ENCODE measurements around the gene SASH1.
"Not testable (repeated sequence)": the region's sequence is repeated elsewhere in the genome, so short reads cannot be mapped to it uniquely, and the experiment has no call there.

Gene SASH1

DNA sequence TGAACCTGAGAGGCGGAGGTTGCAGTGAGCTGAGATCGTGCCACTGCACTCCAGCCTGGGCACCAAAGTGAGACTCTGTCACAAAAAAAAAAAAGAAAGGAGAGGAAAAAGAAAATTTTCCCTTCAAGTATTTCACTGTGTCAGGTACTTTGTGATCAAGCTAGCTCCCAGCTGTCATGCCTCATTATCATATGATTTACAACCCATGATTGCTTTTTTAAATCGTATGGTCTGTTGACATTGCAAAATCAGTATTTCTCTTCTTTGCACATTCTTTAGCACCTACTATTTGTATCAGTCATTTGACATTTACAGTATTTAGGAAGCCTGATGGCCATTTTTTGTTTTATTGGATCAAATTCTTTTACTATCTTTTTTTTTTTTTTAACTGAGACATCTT, 22.4 kb downstream of the SASH1 start:
- intact Hi-C loops (cut with micrococcal nuclease): no loop called here
- Mint-ChIP-seq H3K4me1 (ENCODE audit: low read depth) (peaks cover 45% of the 10 kb centered on the region), H3K4me3 (no peak overlapping the region), H3K9me3 (no peaks in the 10 kb centered on the region), H3K36me3 (ENCODE audit: low read depth) (no peaks in the 10 kb centered on the region), H3K27me3 (peaks cover 18% of the 10 kb centered on the region), H3K27ac (no peak overlapping the region)

DNA sequence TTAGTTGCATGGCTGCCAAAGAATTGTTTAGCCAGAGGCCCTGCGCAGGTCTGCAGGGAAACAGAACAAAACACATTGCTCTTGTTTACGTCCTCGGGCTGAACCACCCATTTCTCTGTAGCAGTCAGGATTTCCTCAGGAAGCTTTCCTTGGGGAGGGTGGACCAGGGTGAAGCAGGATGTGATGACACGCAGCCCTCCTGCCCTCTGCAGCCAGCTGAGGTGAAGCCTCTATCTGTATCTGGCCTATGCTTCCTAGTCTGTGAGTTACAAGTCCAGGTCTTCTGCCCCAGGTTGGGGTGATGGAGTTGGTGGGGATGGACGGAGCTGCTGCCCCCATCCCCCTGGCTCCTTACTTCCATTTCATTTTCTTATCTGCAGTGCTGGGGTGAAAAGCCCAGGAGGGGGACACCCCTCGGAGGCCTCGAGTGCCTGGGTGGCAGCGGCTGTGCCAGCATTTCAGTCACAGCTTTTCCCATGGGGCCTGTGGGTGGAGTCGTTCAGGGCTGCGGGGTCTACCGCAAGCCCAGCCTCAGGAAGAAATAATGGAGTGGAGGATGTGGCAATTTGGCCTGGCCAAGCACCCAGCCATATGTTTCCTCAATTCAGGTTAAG, 24.9 kb downstream of the SASH1 start:
- peaks cover 7% of the 10 kb centered on the region for H3K27me3 Mint-ChIP-seq
- intact Hi-C loops (cut with micrococcal nuclease): no loop called here
- peaks cover 41% of the 10 kb centered on the region for H3K4me1 Mint-ChIP-seq (ENCODE audit: low read depth)
- no peak overlapping the region for H3K4me3 Mint-ChIP-seq
- no peaks in the 10 kb centered on the region for H3K9me3 Mint-ChIP-seq
- peak overlapping the region; percentile 71 for H3K27ac Mint-ChIP-seq
- no peaks in the 10 kb centered on the region for H3K36me3 Mint-ChIP-seq (ENCODE audit: low read depth)

DNA sequence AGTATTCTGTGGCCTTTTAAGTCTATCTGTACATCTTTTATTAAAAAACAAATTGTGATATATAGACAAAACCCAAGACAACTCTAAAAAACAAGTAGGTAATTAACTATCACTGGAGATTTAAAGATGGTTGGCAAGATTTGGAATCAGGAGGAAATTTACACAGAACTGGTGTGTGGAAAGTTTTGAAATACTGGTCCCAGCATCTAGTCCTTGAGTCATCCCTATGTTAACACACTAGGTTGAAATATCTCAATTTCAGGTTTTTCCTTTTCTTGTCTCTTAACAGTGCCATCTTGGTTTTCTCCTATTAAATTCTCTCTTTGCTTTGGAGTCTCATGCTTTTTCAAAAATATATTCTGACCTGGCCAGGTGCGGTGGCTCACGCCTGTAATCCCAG, 27.5 kb downstream of the SASH1 start:
- intact Hi-C loops (cut with micrococcal nuclease): no loop called here
- no peaks in the 10 kb centered on the region for H3K36me3 Mint-ChIP-seq (ENCODE audit: low read depth)
- peaks cover 30% of the 10 kb centered on the region for H3K4me1 Mint-ChIP-seq (ENCODE audit: low read depth)
- H3K9me3 Mint-ChIP-seq: no peaks in the 10 kb centered on the region
- H3K27me3 Mint-ChIP-seq: peaks cover 10% of the 10 kb centered on the region
- no peak overlapping the region for H3K27ac Mint-ChIP-seq
- H3K4me3 Mint-ChIP-seq: no peak overlapping the region

DNA sequence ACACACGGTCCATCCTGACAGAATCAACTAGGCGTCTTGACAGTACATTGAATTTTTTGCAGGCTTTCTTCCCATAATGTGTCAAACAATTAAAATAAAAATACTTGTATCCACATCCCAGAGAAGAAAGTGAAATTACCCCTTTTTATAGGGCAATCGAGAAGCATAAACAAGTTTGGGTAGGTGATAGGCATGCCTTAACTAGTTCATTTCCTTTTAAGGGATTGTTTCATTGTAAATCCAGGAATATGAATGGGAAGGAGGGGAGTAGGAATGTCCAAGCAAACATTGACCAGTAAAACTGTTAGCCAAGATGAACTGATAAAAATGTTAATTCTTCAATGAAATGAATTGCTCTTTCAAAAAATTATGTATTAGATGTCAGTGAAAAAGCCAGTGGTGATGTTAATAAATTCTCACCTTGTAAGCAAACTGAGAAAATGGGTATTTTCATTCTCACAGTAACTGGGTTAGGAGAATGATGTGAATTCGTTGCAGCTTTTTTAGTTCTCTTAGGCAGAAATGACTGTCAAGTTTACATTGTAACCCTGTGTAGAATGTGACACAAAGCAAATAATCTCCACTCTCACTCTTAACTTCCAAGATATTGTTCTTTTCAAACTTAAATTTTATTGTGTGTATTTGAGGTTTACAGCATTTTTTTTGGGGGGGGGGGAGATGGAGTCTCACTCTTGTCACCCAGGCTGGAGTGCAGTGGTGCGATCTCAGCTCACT, 31.6 kb downstream of the SASH1 start:
- Mint-ChIP-seq H3K27me3 (peaks cover 6% of the 10 kb centered on the region), H3K4me3 (no peak overlapping the region), H3K27ac (no peak overlapping the region), H3K36me3 (ENCODE audit: low read depth) (peaks cover 5% of the 10 kb centered on the region), H3K9me3 (no peaks in the 10 kb centered on the region), H3K4me1 (ENCODE audit: low read depth) (peaks cover 13% of the 10 kb centered on the region)
- intact Hi-C loops (cut with micrococcal nuclease): no loop called here

DNA sequence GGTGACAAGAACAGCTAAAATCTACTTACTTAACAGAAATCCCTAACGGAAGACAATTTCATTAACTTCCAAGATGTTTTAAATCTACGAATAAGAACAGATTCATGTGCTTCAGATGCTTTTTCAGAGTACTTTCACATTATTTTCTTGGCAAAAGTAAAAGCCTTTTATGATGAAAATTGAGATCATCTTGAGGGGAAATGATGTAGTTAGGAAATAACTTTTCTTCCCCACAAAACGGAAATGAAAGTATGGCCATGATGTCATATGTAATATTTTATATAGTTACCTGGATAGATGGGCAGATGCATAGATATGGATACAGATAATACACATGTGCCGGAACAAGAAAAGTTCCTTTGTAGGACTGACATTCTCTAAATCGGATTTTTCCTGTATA, 32.8 kb downstream of the SASH1 start:
- intact Hi-C loops (cut with micrococcal nuclease): no loop called here
- no peak overlapping the region for H3K27ac Mint-ChIP-seq
- H3K9me3 Mint-ChIP-seq: no peaks in the 10 kb centered on the region
- H3K4me3 Mint-ChIP-seq: no peak overlapping the region
- peaks cover 10% of the 10 kb centered on the region for H3K36me3 Mint-ChIP-seq (ENCODE audit: low read depth)
- peaks cover 17% of the 10 kb centered on the region for H3K4me1 Mint-ChIP-seq (ENCODE audit: low read depth)
- peaks cover 4% of the 10 kb centered on the region for H3K27me3 Mint-ChIP-seq

DNA sequence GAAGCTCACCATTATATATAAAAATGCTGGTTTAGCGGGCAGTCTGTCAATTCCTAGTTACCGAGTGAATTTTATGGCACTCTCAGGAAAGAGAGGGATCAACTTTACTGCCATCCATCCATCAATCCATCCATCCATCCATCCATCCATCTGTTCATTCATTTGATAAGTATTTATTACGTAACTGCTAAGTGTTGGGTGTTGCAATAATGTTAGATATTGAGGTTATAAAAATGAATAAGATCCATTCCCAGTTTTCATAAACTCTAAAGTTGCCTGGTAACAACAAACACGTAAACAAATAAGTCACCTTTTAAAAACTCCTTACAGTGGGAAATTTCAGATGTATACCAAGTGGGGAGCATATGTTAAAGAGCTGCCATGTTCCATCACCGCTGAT, 36.8 kb downstream of the SASH1 start:
- intact Hi-C loops (cut with micrococcal nuclease): no loop called here
- Mint-ChIP-seq H3K4me3 (no peak overlapping the region), H3K27ac (no peak overlapping the region), H3K36me3 (ENCODE audit: low read depth) (peaks cover 20% of the 10 kb centered on the region), H3K4me1 (ENCODE audit: low read depth) (peaks cover 40% of the 10 kb centered on the region), H3K27me3 (peaks cover 2% of the 10 kb centered on the region), H3K9me3 (no peaks in the 10 kb centered on the region)

DNA sequence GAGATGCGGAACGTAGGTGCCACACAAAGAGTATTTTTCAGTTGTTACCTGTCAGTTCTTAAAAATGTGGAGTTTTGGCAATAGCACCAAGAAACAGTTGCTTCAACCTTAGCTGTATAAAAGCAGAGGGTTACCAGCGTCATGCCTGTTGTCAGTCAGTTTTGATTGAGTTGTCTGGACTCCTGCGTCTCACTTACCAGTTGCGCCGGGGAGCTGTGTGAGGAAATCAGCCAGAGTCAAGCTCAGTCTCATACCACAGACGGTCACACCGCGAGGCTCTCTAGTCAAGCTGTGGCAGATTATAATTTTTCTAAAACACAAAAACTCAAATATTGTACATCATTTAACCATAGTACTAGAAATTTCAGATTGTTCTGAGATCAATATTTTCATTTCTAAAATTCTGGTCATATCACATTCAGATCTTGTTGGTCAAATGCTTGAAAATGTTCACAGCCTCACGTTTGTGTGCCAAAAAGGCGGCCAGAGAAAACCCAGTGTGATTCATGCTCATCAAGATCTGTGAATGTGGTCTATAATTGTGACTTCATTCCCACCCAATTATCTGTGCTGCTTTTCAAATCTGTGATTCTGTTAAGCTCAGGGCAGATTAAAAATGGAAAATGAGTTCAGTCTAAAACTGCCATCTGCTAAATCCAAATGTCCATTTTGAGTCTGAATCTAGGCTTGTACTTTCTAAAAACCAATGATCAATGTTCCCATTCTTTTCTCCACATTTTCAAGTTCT, 37.5 kb downstream of the SASH1 start:
- H3K4me1 Mint-ChIP-seq (ENCODE audit: low read depth): peaks cover 44% of the 10 kb centered on the region
- no peak overlapping the region for H3K4me3 Mint-ChIP-seq
- no peak overlapping the region for H3K27ac Mint-ChIP-seq
- H3K36me3 Mint-ChIP-seq (ENCODE audit: low read depth): peaks cover 20% of the 10 kb centered on the region
- intact Hi-C loops (cut with micrococcal nuclease): no loop called here
- H3K9me3 Mint-ChIP-seq: no peaks in the 10 kb centered on the region
- H3K27me3 Mint-ChIP-seq: peaks cover 2% of the 10 kb centered on the region

DNA sequence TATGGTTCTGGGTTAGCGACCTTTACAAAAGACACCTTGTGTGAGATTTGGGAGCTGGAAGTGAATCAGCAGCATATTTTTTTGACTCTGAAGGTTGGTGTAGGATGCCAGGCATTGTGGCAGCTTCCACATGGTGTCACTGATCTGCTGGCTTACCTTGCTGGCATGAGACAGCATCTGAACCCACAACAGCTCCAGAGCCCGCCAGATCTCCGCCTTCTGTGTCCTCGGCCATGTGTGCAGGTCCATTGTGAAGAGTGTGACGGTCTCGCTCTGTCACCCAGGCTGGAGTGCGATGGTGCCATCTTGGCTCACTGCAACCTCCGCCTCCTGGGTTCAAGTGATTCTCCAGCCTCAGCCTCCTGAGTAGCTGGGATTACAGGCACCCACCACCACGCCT, 39.4 kb downstream of the SASH1 start:
- H3K36me3 Mint-ChIP-seq (ENCODE audit: low read depth): peaks cover 15% of the 10 kb centered on the region
- H3K9me3 Mint-ChIP-seq; H3K4me3 Mint-ChIP-seq; intact Hi-C loops (cut with micrococcal nuclease); H3K27me3 Mint-ChIP-seq: not testable (repeated sequence)
- peak overlapping the region; percentile 71 for H3K27ac Mint-ChIP-seq
- H3K4me1 Mint-ChIP-seq (ENCODE audit: low read depth): peaks cover 63% of the 10 kb centered on the region

DNA sequence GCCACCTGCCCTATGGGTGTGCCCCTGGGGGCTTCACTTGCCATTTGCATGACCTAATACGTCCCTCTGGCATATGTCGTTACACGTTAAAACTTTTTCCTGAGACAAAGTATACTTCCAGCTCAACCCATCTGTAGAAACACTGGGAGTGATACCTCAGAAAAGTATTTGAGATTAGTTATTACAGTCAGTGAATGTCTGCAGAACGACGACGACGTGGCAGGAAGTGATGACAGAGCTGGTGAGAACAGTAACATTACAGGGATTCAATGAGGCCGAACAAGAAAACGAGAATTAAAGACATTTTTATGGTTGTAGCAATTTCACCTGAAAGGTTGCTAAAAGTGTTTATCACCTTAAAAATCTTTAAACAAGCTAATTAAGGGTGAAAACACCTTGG, 40.2 kb downstream of the SASH1 start:
- peaks cover 15% of the 10 kb centered on the region for H3K36me3 Mint-ChIP-seq (ENCODE audit: low read depth)
- H3K4me3 Mint-ChIP-seq: no peak overlapping the region
- peak overlapping the region; percentile 71 for H3K27ac Mint-ChIP-seq
- intact Hi-C loops (cut with micrococcal nuclease): no loop called here
- H3K27me3 Mint-ChIP-seq: no peaks in the 10 kb centered on the region
- no peaks in the 10 kb centered on the region for H3K9me3 Mint-ChIP-seq
- H3K4me1 Mint-ChIP-seq (ENCODE audit: low read depth): peaks cover 69% of the 10 kb centered on the region

DNA sequence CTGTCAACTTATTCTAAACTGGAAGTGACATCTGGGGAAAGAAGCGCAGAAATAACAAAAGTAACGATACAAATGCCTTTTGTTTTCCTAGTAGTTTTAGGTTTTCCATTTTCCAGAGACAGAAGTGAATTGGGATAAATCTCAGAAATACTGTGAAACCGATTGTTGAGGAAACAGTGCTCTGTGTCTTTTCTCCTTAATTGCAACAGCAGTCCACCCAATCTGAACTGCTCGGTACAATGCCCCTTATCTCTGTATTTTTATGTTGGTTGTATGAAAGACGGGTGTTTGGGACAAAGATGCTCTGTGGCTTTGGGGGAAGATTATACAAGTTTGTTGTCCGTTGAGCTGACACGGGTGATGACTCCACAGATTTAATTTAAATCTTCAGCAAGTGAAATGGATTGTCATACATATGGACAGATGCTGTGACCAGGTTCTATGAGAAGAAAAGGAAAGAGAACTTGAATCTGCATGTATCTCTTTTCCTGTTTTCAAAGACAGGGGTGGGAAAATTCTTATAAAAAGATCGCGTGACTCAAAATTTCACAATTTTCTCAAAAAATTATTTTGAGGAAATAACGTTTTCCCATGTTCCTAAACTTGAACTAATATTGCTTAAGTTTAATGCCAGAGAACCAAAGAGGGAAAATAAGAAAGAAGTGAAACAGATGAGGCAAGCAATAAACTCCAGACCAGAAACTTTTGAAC, 41.2 kb downstream of the SASH1 start:
- Mint-ChIP-seq H3K4me1 (ENCODE audit: low read depth) (peaks cover 78% of the 10 kb centered on the region), H3K4me3 (no peak overlapping the region), H3K36me3 (ENCODE audit: low read depth) (peaks cover 15% of the 10 kb centered on the region), H3K9me3 (no peaks in the 10 kb centered on the region), H3K27me3 (no peaks in the 10 kb centered on the region), H3K27ac (peak overlapping the region; percentile 71)
- intact Hi-C loops (cut with micrococcal nuclease): no loop called here

DNA sequence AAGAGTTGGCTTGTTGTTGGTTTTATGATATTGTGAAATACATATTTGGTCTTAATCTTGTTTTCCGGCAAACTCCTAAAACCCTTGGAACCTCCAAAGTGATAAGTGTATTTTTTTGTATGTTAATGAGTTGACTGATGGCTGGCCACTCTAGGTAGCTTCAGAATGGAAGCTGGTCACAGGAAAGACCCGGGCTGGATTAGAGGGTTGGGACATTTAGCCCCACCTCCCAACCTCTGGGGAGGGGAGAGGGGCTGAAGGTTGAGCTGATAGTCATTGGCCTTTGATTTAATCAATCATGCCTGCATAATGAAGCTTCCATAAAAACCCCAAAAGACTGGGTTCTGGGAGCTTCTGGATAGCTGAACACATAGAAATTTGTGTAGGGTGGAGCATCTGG, 42.7 kb downstream of the SASH1 start:
- Mint-ChIP-seq H3K27ac (peak overlapping the region; percentile 16), H3K9me3 (no peaks in the 10 kb centered on the region), H3K4me3 (no peak overlapping the region), H3K36me3 (ENCODE audit: low read depth) (peaks cover 16% of the 10 kb centered on the region), H3K27me3 (peaks cover 2% of the 10 kb centered on the region), H3K4me1 (ENCODE audit: low read depth) (peaks cover 71% of the 10 kb centered on the region)
- intact Hi-C loops (cut with micrococcal nuclease): no loop called here

DNA sequence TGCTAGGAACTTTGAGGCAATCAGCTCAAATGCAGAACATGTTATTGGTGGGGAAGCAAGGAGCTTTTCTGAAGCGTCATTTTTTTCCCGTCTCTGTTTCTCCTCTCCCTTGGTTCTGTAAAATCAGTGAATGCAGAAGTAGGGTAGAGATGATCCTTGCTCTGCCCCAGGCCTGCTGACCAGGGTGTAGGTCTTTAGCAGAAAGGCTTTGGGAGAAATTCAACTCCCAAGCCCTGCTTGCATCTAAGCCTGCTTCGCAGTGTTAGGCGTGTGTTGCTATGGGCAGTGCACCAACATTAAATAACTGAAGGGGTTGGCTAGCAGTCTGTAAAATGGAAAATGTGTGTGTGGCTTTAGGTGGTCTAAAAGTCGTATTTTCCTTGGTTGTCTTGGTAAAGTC, 45.9 kb downstream of the SASH1 start:
- Mint-ChIP-seq H3K27ac (peak overlapping the region; percentile 83), H3K36me3 (ENCODE audit: low read depth) (peaks cover 15% of the 10 kb centered on the region), H3K4me3 (peak overlapping the region; percentile 27), H3K9me3 (no peaks in the 10 kb centered on the region), H3K27me3 (peaks cover 2% of the 10 kb centered on the region), H3K4me1 (ENCODE audit: low read depth) (peaks cover 51% of the 10 kb centered on the region)
- intact Hi-C loops (cut with micrococcal nuclease): no loop called here

DNA sequence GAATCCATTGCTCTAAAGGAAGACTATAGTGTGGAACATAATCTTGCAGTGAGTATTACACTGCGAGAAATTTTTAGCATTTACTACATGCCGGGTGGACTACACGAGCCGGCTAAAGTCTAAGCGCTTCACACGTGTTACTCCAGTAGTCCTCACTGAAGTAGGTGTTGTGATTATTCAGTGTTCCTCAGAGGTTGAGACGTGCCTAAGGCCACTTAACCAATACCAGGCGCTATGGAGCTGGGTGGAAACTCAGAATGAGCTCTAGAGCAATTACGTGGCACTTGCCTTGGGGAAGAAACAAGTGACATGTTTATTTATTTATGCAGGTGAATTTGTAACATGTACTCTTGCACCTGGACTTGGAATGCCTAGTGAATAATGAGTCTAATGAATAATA, 46.4 kb downstream of the SASH1 start:
- H3K27me3 Mint-ChIP-seq: peaks cover 2% of the 10 kb centered on the region
- peaks cover 48% of the 10 kb centered on the region for H3K4me1 Mint-ChIP-seq (ENCODE audit: low read depth)
- H3K4me3 Mint-ChIP-seq: no peak overlapping the region
- peak overlapping the region; percentile 83 for H3K27ac Mint-ChIP-seq
- intact Hi-C loops (cut with micrococcal nuclease): no loop called here
- peaks cover 15% of the 10 kb centered on the region for H3K36me3 Mint-ChIP-seq (ENCODE audit: low read depth)
- H3K9me3 Mint-ChIP-seq: no peaks in the 10 kb centered on the region

DNA sequence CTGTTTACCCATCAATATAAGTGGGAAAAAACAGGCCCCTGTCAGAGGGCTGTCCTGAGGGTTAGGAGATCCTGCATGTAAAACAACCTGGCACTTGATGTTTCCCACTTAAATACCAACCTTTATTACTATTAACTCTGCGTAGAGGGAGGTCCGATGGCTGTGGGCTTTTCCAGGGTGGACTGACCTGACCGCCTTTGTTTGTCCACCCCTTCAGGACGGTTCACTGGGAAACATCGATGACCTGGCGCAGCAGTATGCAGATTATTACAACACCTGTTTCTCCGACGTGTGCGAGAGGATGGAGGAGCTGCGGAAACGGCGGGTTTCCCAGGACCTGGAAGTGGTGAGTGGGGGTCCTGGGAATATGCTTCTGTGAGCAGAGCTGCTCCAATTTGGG, 47.3 kb downstream of the SASH1 start:
- no peaks in the 10 kb centered on the region for H3K9me3 Mint-ChIP-seq
- H3K4me1 Mint-ChIP-seq (ENCODE audit: low read depth): peaks cover 54% of the 10 kb centered on the region
- no peak overlapping the region for H3K4me3 Mint-ChIP-seq
- H3K27ac Mint-ChIP-seq: no peak overlapping the region
- H3K27me3 Mint-ChIP-seq: peaks cover 2% of the 10 kb centered on the region
- peaks cover 15% of the 10 kb centered on the region for H3K36me3 Mint-ChIP-seq (ENCODE audit: low read depth)
- intact Hi-C loops (cut with micrococcal nuclease): no loop called here

Measured in dendritic cell treated with granulocyte-macrophage colony-stimulating factor and Interleukin-4, amounts not matched to agents 40 ng/mL and 50 ng/mL, for 4 days (primary cell).